ENCODE results near the gene NEAT1. TPM values are rescaled to one million over a fixed set of nuclear protein-coding genes. Genes with fewer than 3 reads are reported as not detected.

Gene NEAT1
- polyA plus RNA-seq, 1 donor from 2014 or later, result 4.2 TPM

GRCh38 chr11:65454696-65455456 is 32.3 kb downstream of the NEAT1 start:
- Histone ChIP-seq H3K27me3 (ENCODE audit: insufficient read depth, low read depth, low read length) (no peaks in the 10 kb centered on the region), H2AFZ (ENCODE audit: low read depth, low read length) (no peak overlapping the region), H3K9me2 (ENCODE audit: insufficient read depth, low read length) (no peaks in the 10 kb centered on the region), H3K4me3 (ENCODE audit: low read length) (peak overlapping the region; percentile 30), H3F3A (ENCODE audit: insufficient read depth, low read length, poor library complexity, severe bottlenecking) (no peaks in the 10 kb centered on the region), H3K9ac (ENCODE audit: low read length) (no peak overlapping the region), H3K27ac (ENCODE audit: low read length) (no peak overlapping the region), H3K4me2 (ENCODE audit: low read length) (no peak overlapping the region), H4K20me1 (ENCODE audit: insufficient read depth) (no peaks in the 10 kb centered on the region), H3K36me3 (ENCODE audit: insufficient read depth, low read length) (no peaks in the 10 kb centered on the region), H3K9me3 (ENCODE audit: low read length) (no peaks in the 10 kb centered on the region), H3K79me2 (replicated peaks; ENCODE audit: insufficient read depth, low read length) (no peaks in the 10 kb centered on the region)
- no peak for TF ChIP-seq RAD21 (conservative IDR thresholded peaks at IDR 0.05)
- TF ChIP-seq SMC3 (conservative IDR thresholded peaks at IDR 0.05; ENCODE audit: poor library complexity), result no peak

- no peaks in the 10 kb centered on the region for H3F3A ChIP-seq (ENCODE audit: insufficient read depth, low read length, poor library complexity, severe bottlenecking)
- no peak overlapping the region for H3K4me2 ChIP-seq (ENCODE audit: low read length)
- no peaks in the 10 kb centered on the region for H4K20me1 ChIP-seq (ENCODE audit: insufficient read depth)
- H3K9me2 ChIP-seq (ENCODE audit: insufficient read depth, low read length), result no peaks in the 10 kb centered on the region
- no peak overlapping the region for H2AFZ ChIP-seq (ENCODE audit: low read depth, low read length)
- no peak overlapping the region for H3K9ac ChIP-seq (ENCODE audit: low read length)
- no peaks in the 10 kb centered on the region for H3K27me3 ChIP-seq (ENCODE audit: insufficient read depth, low read depth, low read length)
- no peaks in the 10 kb centered on the region for H3K79me2 ChIP-seq (replicated peaks; ENCODE audit: insufficient read depth, low read length)
- no peak overlapping the region for H3K4me3 ChIP-seq (ENCODE audit: low read length)
- TF ChIP-seq SMC3 (conservative IDR thresholded peaks at IDR 0.05; ENCODE audit: poor library complexity), result no peak
- no peak for TF ChIP-seq REST (IDR thresholded peaks at IDR 0.05; ENCODE audit: borderline replicate concordance)
- TF ChIP-seq POLR2AphosphoS5 (IDR thresholded peaks at IDR 0.05), result no peak
- no peak for TF ChIP-seq MXI1 (conservative IDR thresholded peaks at IDR 0.05; ENCODE audit: poor library complexity, severe bottlenecking)
- TF ChIP-seq RAD21 (conservative IDR thresholded peaks at IDR 0.05), result no peak
- no peak for TF ChIP-seq TAF1 (IDR thresholded peaks at IDR 0.05; ENCODE audit: low read depth)
- TF ChIP-seq CTCF (IDR thresholded peaks at IDR 0.05; ENCODE audit: poor library complexity, severe bottlenecking), result no peak
- TF ChIP-seq EZH2 (IDR thresholded peaks at IDR 0.05; ENCODE audit: borderline replicate concordance, insufficient read depth, low read length, poor library complexity, severe bottlenecking), result no peak
- no peak for TF ChIP-seq EP300 (conservative IDR thresholded peaks at IDR 0.05; ENCODE audit: poor library complexity, severe bottlenecking)
- no peaks in the 10 kb centered on the region for H3K36me3 ChIP-seq (ENCODE audit: insufficient read depth, low read length)
- H3K27ac ChIP-seq (ENCODE audit: low read length), result no peak overlapping the region
- H3K9me3 ChIP-seq (ENCODE audit: low read length), result no peaks in the 10 kb centered on the region
Observed at GRCh38 chr11:65456418-65456817, 33.8 kb downstream of the NEAT1 start.

Measured in neural cell (in vitro differentiated cells).